Measurements from ENCODE around the gene ZNF423. TPM values are rescaled to one million over a fixed set of nuclear protein-coding genes. Genes with fewer than 3 reads are reported as not detected.

ZNF423 gene
- total and polyA plus RNA-seq, 10 donors: 0.36 to 7.0 (median 3.7) TPM

GRCh38 chr16:49542946-49543630 lies 312.8 kb downstream of the ZNF423 start:
- Histone ChIP-seq H3K9me3 (peaks cover 0 to 8% (median 0%) of the 10 kb centered on the region in 8 donors), H3K36me3 (no peaks in the 10 kb centered on the region), H3K27ac (no peak overlapping the region), H3K4me3 (no peak overlapping the region), H3K27me3 (replicated peaks in 1 of 7) (no peaks in the 10 kb centered on the region), H3K4me1 (no peaks in the 10 kb centered on the region)
- 70 to 86% (median 81%) methylated on average over 13 of the region's 13 CpGs for WGBS, 5 donors
- TF ChIP-seq POLR2A (IDR thresholded peaks at IDR 0.05) (no peak), POLR2AphosphoS5 (IDR thresholded peaks at IDR 0.05) (no peak), CTCF (IDR thresholded peaks at IDR 0.05 in 8 of 11, conservative IDR thresholded peaks at IDR 0.05 in 3 of 11) (no peak)
- intact Hi-C loops (cut with DNase I; ENCODE audit: low total_unique reads): no loop called here
- DNase-seq: peak; percentile 45

- no peak overlapping the region for H3K27ac ChIP-seq
- intact Hi-C loops (cut with DNase I; ENCODE audit: low total_unique reads): no loop called here
- no peak for TF ChIP-seq CTCF (IDR thresholded peaks at IDR 0.05 in 8 of 11, conservative IDR thresholded peaks at IDR 0.05 in 3 of 11)
- TF ChIP-seq POLR2AphosphoS5 (IDR thresholded peaks at IDR 0.05): no peak
- no peak for TF ChIP-seq POLR2A (IDR thresholded peaks at IDR 0.05)
- peak; percentile 56 for DNase-seq
- no peaks in the 10 kb centered on the region for H3K27me3 ChIP-seq (replicated peaks in 1 of 7)
- no peak overlapping the region for H3K4me3 ChIP-seq
- WGBS, 5 donors: 70 to 87% (median 85%) methylated on average over 6 to 9 of the region's 9 CpGs
- H3K36me3 ChIP-seq: no peaks in the 10 kb centered on the region
- no peaks in the 10 kb centered on the region for H3K4me1 ChIP-seq
- peaks cover 0 to 8% (median 0%) of the 10 kb centered on the region in 8 donors for H3K9me3 ChIP-seq
Measured at GRCh38 chr16:49542391-49542891, 313.5 kb downstream of the ZNF423 start.

GRCh38 chr16:49540836-49541235 lies 315.1 kb downstream of the ZNF423 start:
- intact Hi-C loops (cut with DNase I; ENCODE audit: low total_unique reads): no loop called here
- WGBS, 5 donors: 43 to 93% (median 87%) methylated on average over 2 of the region's 2 CpGs
- TF ChIP-seq POLR2AphosphoS5 (IDR thresholded peaks at IDR 0.05): no peak
- no peak for TF ChIP-seq POLR2A (IDR thresholded peaks at IDR 0.05)
- TF ChIP-seq CTCF (IDR thresholded peaks at IDR 0.05 in 8 of 11, conservative IDR thresholded peaks at IDR 0.05 in 3 of 11): no peak
- peak; percentile 58 for DNase-seq
- no peaks in the 10 kb centered on the region for H3K36me3 ChIP-seq
- H3K27me3 ChIP-seq (replicated peaks in 1 of 7): no peaks in the 10 kb centered on the region
- no peak overlapping the region for H3K27ac ChIP-seq
- H3K9me3 ChIP-seq: peaks cover 0 to 8% (median 0%) of the 10 kb centered on the region in 8 donors
- no peak overlapping the region for H3K4me3 ChIP-seq
- H3K4me1 ChIP-seq: no peaks in the 10 kb centered on the region

- TF ChIP-seq POLR2A (IDR thresholded peaks at IDR 0.05) (no peak), POLR2AphosphoS5 (IDR thresholded peaks at IDR 0.05) (no peak), CTCF (IDR thresholded peaks at IDR 0.05 in 8 of 11, conservative IDR thresholded peaks at IDR 0.05 in 3 of 11) (no peak)
- Histone ChIP-seq H3K4me1 (no peaks in the 10 kb centered on the region), H3K4me3 (no peak overlapping the region), H3K27ac (no peak overlapping the region), H3K36me3 (no peaks in the 10 kb centered on the region), H3K9me3 (peaks cover 0 to 8% (median 0%) of the 10 kb centered on the region in 8 donors), H3K27me3 (replicated peaks in 1 of 7) (no peaks in the 10 kb centered on the region)
- DNase-seq: peak; percentile 56
- intact Hi-C loops (cut with DNase I; ENCODE audit: low total_unique reads): no loop called here
- 63 to 82% (median 71%) methylated on average over 3 to 4 of the region's 4 CpGs for whole genome bisulfite sequencing, 5 donors
Measured at GRCh38 chr16:49539758-49540157, 316.2 kb downstream of the ZNF423 start.
